HFFc6 (cell line): ENCODE measurements around the gene ARL9. TPM values are rescaled to one million over a fixed set of nuclear protein-coding genes. Genes with fewer than 3 reads are reported as not detected.

Experiments used
- DNase-seq: peaks from one replicate; pipeline ENCODE4 v3.0.0-alpha.2; 2018
- H3K27ac Mint-ChIP-seq: 2 replicates; pipeline ENCODE4 v1.8.0; 2020; ENCODE audit warnings: mild to moderate bottlenecking, mixed read lengths
- H3K27me3 Mint-ChIP-seq: 2 replicates; pipeline ENCODE4 v1.8.0; 2021; ENCODE audit warnings: mild to moderate bottlenecking, moderate library complexity, mixed read lengths; ENCODE audit not compliant: insufficient read depth
- H3K36me3 Mint-ChIP-seq: 2 replicates; pipeline ENCODE4 v1.8.0; 2021; ENCODE audit warnings: low read depth, mixed read lengths
- H3K4me1 Mint-ChIP-seq: 2 replicates; pipeline ENCODE4 v1.8.0; 2020; ENCODE audit warnings: low read depth, mixed read lengths
- H3K4me3 Mint-ChIP-seq: 2 replicates; pipeline ENCODE4 v1.8.0; 2020; ENCODE audit warnings: mild to moderate bottlenecking, moderate library complexity, mixed read lengths
- H3K9me3 Mint-ChIP-seq: 2 replicates; pipeline ENCODE4 v1.8.0; 2020; ENCODE audit warnings: mild to moderate bottlenecking, mixed read lengths
- total RNA-seq, 6 experiments: library from RNA; stranded (reverse); fragmentation: NEBNext Ultra II Directional; extraction: Animal tissue kit (Norgen Biotek cat#: 25700); gene quantifications; 2 replicates in 1 of 6; 3 replicates in 5 of 6; pipeline ENCODE4 v1.2.3, GENCODE V29; 2021
- TF ChIP-seq, protein P1 (sequence below): fragments of 200-600 bp; sonication (generic); IDR thresholded peaks from 2 replicates; pipeline ENCODE4 v1.5.0; 2021; ENCODE audit warnings: antibody characterized with exemption, mild to moderate bottlenecking

ARL9 gene
- total RNA-seq, 6 experiments from 2014 or later: 0.07 to 0.18 (median 0.12) TPM; not detected in 2

DNA sequence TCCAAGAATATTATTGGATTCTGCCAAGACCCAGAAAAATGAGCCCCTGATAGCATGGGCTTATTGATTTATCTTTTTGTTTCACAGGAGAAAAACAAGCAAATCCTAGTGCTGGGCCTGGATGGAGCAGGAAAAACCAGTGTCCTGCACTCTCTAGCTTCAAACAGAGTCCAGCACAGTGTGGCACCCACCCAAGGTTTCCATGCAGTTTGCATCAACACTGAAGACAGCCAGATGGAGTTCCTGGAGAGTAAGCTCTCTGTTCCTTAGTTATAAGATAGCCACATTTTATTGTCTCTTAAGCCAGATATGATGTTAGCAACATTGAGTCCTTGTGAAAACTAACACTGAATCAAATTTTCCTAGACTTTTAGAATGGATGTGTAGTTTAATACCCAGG is 5.5 kb downstream of the ARL9 start:
- Mint-ChIP-seq H3K4me3 (no peak overlapping the region), H3K27me3 (no peaks in the 10 kb centered on the region; the same call in 1 of the 2 replicates), H3K9me3 (no peaks in the 10 kb centered on the region), H3K36me3 (no peaks in the 10 kb centered on the region), H3K27ac (no peak overlapping the region), H3K4me1 (peaks cover 15% of the 10 kb centered on the region)
- TF ChIP-seq, protein P1, sequence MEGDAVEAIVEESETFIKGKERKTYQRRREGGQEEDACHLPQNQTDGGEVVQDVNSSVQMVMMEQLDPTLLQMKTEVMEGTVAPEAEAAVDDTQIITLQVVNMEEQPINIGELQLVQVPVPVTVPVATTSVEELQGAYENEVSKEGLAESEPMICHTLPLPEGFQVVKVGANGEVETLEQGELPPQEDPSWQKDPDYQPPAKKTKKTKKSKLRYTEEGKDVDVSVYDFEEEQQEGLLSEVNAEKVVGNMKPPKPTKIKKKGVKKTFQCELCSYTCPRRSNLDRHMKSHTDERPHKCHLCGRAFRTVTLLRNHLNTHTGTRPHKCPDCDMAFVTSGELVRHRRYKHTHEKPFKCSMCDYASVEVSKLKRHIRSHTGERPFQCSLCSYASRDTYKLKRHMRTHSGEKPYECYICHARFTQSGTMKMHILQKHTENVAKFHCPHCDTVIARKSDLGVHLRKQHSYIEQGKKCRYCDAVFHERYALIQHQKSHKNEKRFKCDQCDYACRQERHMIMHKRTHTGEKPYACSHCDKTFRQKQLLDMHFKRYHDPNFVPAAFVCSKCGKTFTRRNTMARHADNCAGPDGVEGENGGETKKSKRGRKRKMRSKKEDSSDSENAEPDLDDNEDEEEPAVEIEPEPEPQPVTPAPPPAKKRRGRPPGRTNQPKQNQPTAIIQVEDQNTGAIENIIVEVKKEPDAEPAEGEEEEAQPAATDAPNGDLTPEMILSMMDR: no peak
- DNase-seq: no peak

DNA sequence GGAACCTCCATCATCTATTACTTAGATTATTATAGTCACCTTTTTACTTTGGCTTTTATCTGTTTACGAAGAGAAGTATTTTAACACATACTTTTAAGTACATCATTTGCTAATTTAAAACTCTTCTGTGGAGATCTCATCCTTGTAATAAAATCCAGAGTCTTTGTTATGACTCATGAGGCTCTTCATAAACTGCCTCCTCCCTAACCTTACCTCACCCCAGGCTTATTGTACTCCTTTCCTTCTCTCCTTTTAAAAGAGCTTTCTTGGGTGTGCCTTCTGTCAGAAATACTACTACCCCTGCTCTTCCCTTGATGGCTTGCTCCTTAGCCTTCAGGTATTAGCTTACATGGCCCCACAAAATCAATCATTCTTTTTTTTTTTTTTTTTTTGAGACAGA is 6.6 kb downstream of the ARL9 start:
- DNase-seq: peak; percentile 5
- H3K4me1 Mint-ChIP-seq: peaks cover 8% of the 10 kb centered on the region

DNA sequence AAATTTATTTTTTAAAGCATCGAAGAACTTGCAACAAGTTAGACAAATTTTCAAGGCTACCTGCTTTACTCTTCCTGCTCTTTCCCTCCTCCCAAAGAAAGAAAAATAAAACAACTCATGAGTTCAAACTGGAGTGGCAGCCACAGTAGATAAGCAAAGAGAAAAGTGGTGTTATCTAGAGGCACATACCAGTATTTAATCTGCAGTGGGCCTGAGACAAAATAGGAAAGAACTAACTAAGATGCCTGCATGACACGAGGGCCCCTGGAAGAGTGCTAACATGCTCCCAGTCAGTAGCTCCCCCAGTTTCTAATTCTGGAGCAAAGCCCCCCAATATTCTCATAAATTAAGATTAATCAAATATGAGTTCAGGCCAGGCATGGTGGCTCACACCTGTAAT is 7.9 kb downstream of the ARL9 start:
- H3K4me3 Mint-ChIP-seq: no peak overlapping the region
- no peak for DNase-seq
- H3K27ac Mint-ChIP-seq: no peak overlapping the region
- H3K4me1 Mint-ChIP-seq: peaks cover 8% of the 10 kb centered on the region
- no peaks in the 10 kb centered on the region for H3K36me3 Mint-ChIP-seq
- no peaks in the 10 kb centered on the region for H3K9me3 Mint-ChIP-seq
- TF ChIP-seq, protein P1: no peak
- H3K27me3 Mint-ChIP-seq: peaks cover 5% of the 10 kb centered on the region; the same call in 1 of the 2 replicates

More for the DNA sequence above, 6.6 kb downstream of the ARL9 start:
- Mint-ChIP-seq H3K4me3 (no peak overlapping the region), H3K9me3 (no peaks in the 10 kb centered on the region), H3K27me3 (no peaks in the 10 kb centered on the region; the same call in 1 of the 2 replicates), H3K27ac (no peak overlapping the region), H3K36me3 (no peaks in the 10 kb centered on the region)
- TF ChIP-seq, protein P1: no peak

GRCh38 chr4:56530269-56531148 is 24.9 kb downstream of the ARL9 start:
- Mint-ChIP-seq H3K4me1 (no peaks in the 10 kb centered on the region), H3K27me3 (peaks cover 31% of the 10 kb centered on the region), H3K27ac (no peak overlapping the region), H3K9me3 (no peaks in the 10 kb centered on the region), H3K36me3 (no peaks in the 10 kb centered on the region), H3K4me3 (no peak overlapping the region; the same call in 1 of the 2 replicates)
- peak; percentile 53 for DNase-seq
- TF ChIP-seq, protein P1: no peak

DNA sequence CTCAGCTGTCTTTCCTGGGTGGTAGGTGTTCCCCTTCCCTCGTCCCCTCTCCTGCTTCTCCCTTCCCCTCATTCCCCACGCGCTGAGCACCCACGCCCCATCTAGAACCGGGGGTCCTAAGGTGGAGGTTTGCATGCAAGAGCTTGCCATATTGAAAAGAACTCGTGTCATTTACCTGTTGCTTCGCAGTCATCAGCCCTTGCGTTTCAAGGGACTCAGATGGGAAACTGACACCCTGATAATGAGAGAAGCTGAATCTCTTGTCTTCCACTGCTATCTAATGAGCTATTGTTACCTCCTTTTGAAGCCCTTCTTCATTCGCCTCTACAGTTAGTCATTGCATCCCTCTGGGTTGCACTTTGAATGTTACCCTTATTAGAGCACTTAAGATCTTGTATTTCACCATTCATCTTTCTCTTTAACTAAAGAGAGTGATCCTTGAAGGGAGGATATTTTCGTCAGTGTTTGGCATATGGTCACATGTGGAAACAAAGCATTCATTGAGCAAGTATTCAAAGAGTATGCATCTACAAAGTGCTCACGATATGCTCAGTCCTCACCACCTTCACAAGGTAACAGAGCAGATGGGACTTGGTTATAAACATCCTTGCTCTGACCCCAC is 25.7 kb downstream of the ARL9 start:
- no peak for DNase-seq
- H3K27me3 Mint-ChIP-seq: peaks cover 29% of the 10 kb centered on the region
- no peaks in the 10 kb centered on the region for H3K36me3 Mint-ChIP-seq
- H3K4me1 Mint-ChIP-seq: no peaks in the 10 kb centered on the region
- no peak overlapping the region for H3K4me3 Mint-ChIP-seq
- H3K9me3 Mint-ChIP-seq: no peaks in the 10 kb centered on the region
- TF ChIP-seq, protein P1: no peak
- H3K27ac Mint-ChIP-seq: no peak overlapping the region
